Myocyte (in vitro differentiated cells): Measurements from ENCODE around the gene SOHLH2. TPM values are rescaled to one million over a fixed set of nuclear protein-coding genes. Genes with fewer than 3 reads are reported as not detected.

Experiments used
- DNase-seq: peaks from one replicate; pipeline ENCODE4 v3.0.0-alpha.2; 2012; ENCODE audit warnings: low read depth
- polyA plus RNA-seq: library from polyadenylated mRNA; unstranded; fragments of >200 nt; gene quantifications from one replicate; pipeline ENCODE4 v1.2.1, GENCODE V29; 2012; ENCODE audit warnings: missing spikeins
- total RNA-seq: library from RNA; depleted of rRNA; stranded (reverse); fragments of >200 nt; gene quantifications from 2 replicates; pipeline ENCODE4 v1.2.3, GENCODE V29; 2014

SOHLH2 gene
- 23.7 and 125 TPM in 2 replicates for total RNA-seq
- polyA plus RNA-seq: 24.9 TPM

GRCh38 chr13:36214163-36214921 lies at the start of gene SOHLH2:
TSS of gene SOHLH2 (minus strand) at chr13:36214556. CDS start at chr13:36214526, 30 bp downstream.
- no peak for DNase-seq

- DNase-seq: no peak
Observed at GRCh38 chr13:36261976-36262375, 47.6 kb upstream of the SOHLH2 start.

- peak; percentile 34 for DNase-seq
Observed at GRCh38 chr13:36261011-36261410, 46.7 kb upstream of the SOHLH2 start.

- no peak for DNase-seq
Observed at GRCh38 chr13:36259361-36260137, 45.2 kb upstream of the SOHLH2 start.

GRCh38 chr13:36258831-36259230 lies 44.5 kb upstream of the SOHLH2 start:
- DNase-seq: no peak

- DNase-seq: peak; percentile 29
Observed at GRCh38 chr13:36251526-36251925, 37.2 kb upstream of the SOHLH2 start.

GRCh38 chr13:36251017-36251416 lies 36.7 kb upstream of the SOHLH2 start:
- DNase-seq: no peak

GRCh38 chr13:36248700-36249099 lies 34.3 kb upstream of the SOHLH2 start:
- no peak for DNase-seq

GRCh38 chr13:36244990-36245389 lies 30.6 kb upstream of the SOHLH2 start:
- no peak for DNase-seq

GRCh38 chr13:36244073-36244472 lies 29.7 kb upstream of the SOHLH2 start:
- peak; percentile 81 for DNase-seq

GRCh38 chr13:36242761-36243160 lies 28.4 kb upstream of the SOHLH2 start:
- no peak for DNase-seq

- DNase-seq: no peak
Observed at GRCh38 chr13:36231236-36231635, 16.9 kb upstream of the SOHLH2 start.

GRCh38 chr13:36224730-36225129 lies 10.4 kb upstream of the SOHLH2 start:
- no peak for DNase-seq

GRCh38 chr13:36219883-36220282 lies 5.5 kb upstream of the SOHLH2 start:
- no peak for DNase-seq

- peak; percentile 27 for DNase-seq
Observed at GRCh38 chr13:36217456-36217855, 3.1 kb upstream of the SOHLH2 start.

- DNase-seq: peak; percentile 85
Observed at GRCh38 chr13:36212789-36213188, 1.6 kb downstream of the SOHLH2 start.

- no peak for DNase-seq
Observed at GRCh38 chr13:36211567-36211966, 2.8 kb downstream of the SOHLH2 start.

GRCh38 chr13:36210738-36211137 lies 3.6 kb downstream of the SOHLH2 start:
- DNase-seq: no peak

- DNase-seq: no peak
Observed at GRCh38 chr13:36207672-36208071, 6.7 kb downstream of the SOHLH2 start.

- peak; percentile 76 for DNase-seq
Observed at GRCh38 chr13:36193151-36193855, 21.1 kb downstream of the SOHLH2 start.

GRCh38 chr13:36192166-36192565 lies 22.2 kb downstream of the SOHLH2 start:
- DNase-seq: peak; percentile 99

- peak; percentile 72 for DNase-seq
Observed at GRCh38 chr13:36190771-36191170, 23.6 kb downstream of the SOHLH2 start.
